GM19452 (cell line): Measurements from ENCODE around the gene LMX1B.

Source experiments
- ATAC-seq: cut with Tn5 transposase; IDR thresholded peaks from one replicate; pipeline ENCODE4 v1.9.1; 2021; ENCODE audit not compliant: unreplicated experiment

LMX1B gene

GRCh38 chr9:126617003-126617822 is 3.5 kb downstream of the LMX1B start:
- no peak for ATAC-seq

GRCh38 chr9:126617823-126618165 is 4.1 kb downstream of the LMX1B start:
- ATAC-seq = no peak

DNA sequence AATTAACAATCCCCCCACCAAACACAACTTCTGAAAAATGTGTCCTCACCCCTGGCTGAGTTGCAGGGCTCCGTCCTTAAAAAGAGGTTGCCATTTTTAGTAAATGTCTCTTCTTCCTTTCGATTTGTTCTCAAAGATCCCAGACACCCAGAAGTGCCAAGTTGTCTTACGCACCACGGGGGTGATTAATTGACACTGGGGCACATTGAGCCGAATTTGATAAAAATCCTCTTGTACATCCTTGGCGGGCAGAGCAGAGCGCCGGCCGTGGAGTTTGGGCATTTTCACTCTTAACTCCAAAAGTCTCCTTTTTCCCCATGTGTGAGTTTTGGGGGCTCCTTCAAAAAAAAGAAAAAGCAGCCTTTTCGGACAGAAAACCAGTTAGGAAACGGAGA is 4.5 kb downstream of the LMX1B start:
- no peak for ATAC-seq

GRCh38 chr9:126618585-126619360 is 5.0 kb downstream of the LMX1B start:
- no peak for ATAC-seq

- no peak for ATAC-seq
Measured at GRCh38 chr9:126619361-126620135, 5.8 kb downstream of the LMX1B start.

GRCh38 chr9:126620478-126620877 is 6.8 kb downstream of the LMX1B start:
- ATAC-seq = no peak

GRCh38 chr9:126621061-126621918 is 7.6 kb downstream of the LMX1B start:
- ATAC-seq = no peak

GRCh38 chr9:126621919-126622735 is 8.4 kb downstream of the LMX1B start:
- ATAC-seq = no peak

DNA sequence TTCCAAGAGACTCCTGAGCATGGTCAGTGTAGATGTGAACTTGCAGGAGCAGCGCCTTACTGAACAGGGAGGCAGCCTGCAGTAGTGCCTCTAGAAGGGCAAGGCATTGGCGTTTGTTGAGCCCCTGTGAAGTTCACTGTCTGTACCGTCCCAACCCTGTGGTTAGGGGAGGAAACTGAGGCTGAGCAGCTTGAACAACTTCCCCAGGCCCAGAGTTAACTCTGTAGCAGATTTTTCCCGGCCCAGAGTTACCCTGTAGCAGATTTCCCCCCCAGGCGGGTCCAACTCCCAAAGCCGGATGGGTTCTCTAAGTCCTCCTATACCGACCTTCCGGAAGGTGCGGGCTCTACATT is 9.6 kb downstream of the LMX1B start:
- no peak for ATAC-seq

DNA sequence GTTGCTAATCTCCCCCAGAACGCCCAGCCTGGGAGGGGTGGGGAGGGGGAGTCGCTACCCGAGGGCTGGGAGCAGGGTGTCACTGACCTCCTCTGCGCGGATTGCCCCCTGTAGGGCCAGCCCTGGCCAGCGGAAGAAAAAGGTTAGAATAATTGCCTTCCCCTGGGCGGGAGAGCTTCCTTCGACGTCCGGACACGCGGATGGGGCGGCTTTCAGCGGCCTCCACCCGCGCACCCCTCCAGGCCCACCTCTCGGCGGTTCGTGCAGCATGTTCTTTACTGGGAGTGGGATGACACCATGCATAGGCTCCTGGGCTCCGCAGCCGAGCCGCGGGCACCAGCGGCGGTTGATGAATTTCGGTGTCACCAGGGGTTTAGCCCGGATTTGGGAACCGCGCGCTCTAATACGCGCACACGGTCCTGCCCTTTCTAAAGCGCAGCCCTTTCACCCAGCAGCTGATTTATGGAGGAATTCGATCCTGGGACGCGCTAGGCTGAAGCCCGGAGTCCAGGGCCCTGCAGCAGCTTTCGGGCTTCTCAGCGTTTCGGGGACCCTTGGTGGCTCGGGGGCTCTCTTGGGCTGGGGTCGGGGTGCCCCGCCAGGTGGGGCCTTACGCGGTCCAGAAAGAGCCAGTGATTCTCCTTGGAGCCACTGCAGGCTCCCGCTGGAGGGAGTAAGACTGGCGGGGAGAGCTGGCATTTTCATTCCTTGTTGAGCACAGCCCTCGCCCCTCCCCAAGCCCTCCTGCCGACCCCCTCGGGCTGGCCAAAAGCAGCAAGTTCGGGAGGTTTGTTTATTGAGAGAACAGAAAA is 10.1 kb downstream of the LMX1B start:
- no peak for ATAC-seq

DNA sequence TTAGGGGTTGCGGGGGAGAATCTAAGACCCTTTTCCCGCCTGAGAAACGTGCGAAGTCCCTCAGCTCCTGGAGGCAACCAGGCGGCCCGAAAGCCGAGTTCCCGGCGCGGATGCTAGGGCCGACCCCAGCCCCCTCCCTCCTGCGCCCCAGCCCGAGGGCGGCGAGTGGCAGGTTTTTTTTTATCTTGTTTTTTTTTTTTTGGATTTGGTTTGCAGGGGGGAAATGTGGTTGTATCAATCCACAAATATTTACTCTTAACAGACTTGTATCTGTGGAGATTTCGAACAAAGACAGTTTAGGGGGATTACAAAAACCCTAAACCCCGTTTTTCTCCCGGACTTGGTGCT is 10.7 kb downstream of the LMX1B start:
- no peak for ATAC-seq

GRCh38 chr9:126624912-126625311 is 11.2 kb downstream of the LMX1B start:
- ATAC-seq = no peak

DNA sequence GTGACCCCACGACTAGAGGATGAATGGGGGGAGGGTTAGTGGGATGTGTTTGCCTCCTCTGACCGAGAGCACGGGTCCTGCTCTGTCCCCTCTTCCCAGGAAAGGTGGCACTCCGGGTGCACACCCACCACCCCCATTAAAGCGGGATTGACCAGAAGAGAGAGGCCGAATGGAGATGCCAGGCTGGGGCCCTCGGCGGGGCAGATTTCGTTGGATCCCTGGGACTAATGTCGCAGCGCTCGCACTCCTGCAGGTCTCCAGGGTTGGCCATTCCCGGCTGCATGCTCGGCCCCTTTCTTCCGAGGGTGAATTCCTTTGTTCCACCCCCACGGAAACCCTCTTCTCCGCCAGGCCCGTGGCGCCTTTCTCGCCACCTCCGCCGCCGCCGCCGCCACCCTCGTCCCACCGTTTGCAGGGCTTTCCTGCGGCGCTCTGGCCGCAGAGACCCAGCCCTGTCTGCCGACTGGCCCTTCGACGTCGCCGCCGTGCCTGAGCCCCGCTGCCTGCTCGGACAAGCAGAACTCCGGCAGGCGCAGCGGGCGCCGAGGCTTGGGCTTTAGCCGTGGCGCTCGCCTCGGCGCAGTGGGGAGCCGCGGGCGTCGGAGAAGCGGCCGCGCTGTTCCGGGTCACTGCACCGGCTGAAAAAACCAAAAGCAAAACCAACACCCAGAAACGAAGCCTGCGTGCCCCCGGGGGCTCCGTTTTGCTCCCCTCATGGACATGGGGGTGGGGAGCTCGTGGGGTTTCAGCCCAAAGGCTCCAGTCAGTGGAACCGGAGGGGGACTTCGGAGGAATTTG is 11.8 kb downstream of the LMX1B start:
- ATAC-seq = no peak

DNA sequence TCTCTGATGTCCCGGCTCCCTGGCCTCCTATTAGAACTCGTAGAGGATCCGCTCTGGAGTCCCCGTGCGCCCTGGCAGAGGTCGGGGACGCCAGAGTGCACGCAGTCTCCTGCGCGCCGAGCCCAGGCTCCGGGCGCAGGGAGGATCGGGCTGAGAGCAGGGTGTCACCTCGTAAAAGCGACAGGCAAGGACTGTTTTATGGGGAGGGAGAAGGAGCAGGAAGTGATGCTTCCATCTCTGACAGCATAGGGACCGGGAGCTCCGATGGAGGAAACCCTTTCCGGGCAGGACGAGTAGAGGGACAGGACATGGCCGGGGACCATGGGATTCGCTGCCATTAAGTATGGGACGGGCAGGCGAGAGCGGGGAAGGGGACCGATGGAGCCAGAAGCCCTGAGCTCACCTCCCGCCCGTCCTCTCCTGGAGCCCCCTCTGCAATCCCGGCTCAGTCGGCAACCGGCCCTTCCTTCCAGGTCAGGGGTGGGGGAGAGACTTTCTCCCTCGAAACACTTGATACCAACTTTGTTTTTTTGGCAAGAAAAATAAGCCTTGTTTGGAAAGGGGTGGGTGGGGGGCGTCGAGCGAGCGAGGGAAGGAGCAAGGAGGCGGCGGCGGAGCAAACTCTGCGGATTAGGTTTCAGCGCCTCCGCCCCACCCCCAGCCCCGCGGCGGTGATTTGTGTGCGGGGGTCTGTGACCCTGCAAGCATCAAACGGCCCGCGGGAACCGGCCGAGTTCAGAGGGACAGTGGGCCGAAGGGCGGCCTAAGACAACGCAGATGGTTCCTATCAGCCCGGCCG is 12.6 kb downstream of the LMX1B start:
- no peak for ATAC-seq

- no peak for ATAC-seq
Measured at GRCh38 chr9:126626926-126627233, 13.2 kb downstream of the LMX1B start.

GRCh38 chr9:126628146-126628545 is 14.4 kb downstream of the LMX1B start:
- ATAC-seq = no peak

GRCh38 chr9:126628969-126629674 is 15.4 kb downstream of the LMX1B start:
- ATAC-seq = no peak
